Activated gamma-delta T cell treated with Interleukin-2 at 50 U/mL for 16 hours (primary cell): ENCODE measurements around the gene CCZ1.
"Not testable (repeated sequence)": the region's sequence is repeated elsewhere in the genome, so short reads cannot be mapped to it uniquely, and the experiment has no call there.

Experiments used
- DNase-seq: peaks from one replicate; pipeline ENCODE4 v3.0.0-alpha.2; 2020

The CCZ1 gene

GRCh38 chr7:5924180-5924579 is 25.6 kb downstream of the CCZ1 start:
- DNase-seq, result not testable (repeated sequence)

DNA sequence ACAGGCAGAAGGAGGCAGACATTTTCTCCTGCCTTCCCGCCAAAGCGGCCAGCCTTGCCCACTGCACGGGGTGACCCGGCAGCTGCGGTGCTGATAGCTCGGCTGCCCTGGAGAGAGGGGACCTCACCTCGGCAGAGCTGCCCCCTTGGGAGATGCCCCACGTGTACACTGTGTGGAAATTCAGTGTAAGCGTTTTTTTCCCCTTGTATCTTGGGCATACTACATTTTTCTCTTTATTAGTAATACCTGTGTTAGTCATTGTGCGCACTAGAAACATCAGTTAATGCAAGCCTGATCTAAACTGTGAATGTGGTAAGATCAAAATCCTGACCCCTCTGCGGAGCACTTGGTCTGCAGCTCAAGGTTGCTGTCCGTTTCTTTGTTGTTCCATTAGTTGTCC is 26.1 kb downstream of the CCZ1 start:
- not testable (repeated sequence) for DNase-seq

DNA sequence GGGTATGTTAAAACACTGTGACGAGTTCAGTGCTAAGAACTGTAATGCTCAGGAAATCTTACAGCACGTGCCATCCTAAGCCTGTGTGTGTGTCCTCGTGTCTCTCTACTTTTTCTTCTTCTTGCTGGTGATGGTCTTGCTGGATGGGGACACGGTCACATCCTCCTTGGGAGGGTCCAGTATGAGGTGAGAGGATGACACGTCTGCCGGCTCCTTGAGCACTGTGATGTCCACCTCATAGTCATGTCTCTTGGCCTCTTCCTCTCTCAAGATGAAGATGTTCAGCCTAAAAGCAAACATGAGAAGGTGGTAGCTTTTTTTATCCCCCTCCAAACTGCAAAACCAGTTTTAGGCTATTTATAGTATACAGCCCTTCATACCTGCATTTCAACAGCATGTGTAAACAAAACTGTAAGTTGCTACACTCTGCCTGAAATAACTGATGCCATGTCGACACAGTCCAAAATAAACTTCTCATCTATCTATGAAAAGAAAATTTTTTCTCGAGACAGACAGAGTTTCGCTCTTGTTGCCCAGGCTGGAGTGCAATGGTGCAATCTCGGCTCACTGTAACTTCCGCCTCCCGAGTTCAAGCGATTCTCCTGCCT is 27.8 kb downstream of the CCZ1 start:
- not testable (repeated sequence) for DNase-seq

DNA sequence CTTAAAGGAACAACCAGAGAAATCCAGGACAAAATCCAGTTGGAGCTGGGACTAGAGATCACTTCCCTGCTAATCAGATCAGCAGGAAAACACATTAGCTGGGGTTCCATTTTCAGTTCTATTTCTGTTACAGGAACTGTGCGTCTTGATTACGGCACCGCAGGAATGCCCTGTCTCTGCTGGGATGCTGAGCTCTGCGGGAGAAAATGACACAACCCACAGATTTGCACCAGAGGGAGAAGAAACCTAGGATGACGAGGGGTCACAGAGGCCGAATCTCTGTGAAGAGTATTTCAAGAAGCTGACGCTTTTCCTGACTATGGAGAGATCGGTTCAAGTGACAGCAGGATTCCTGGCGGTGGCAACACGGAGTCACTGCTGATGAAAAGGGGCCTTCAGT is 31.8 kb downstream of the CCZ1 start:
- not testable (repeated sequence) for DNase-seq

GRCh38 chr7:5931250-5931649 is 32.7 kb downstream of the CCZ1 start:
- DNase-seq, result not testable (repeated sequence)

- not testable (repeated sequence) for DNase-seq
Observed at GRCh38 chr7:5931905-5932644, 33.5 kb downstream of the CCZ1 start.

- DNase-seq, result not testable (repeated sequence)
Observed at GRCh38 chr7:5934945-5935450, 36.5 kb downstream of the CCZ1 start.

- not testable (repeated sequence) for DNase-seq
Observed at GRCh38 chr7:5963205-5963604, 64.7 kb downstream of the CCZ1 start.

- not testable (repeated sequence) for DNase-seq
Observed at GRCh38 chr7:5963810-5964209, 65.3 kb downstream of the CCZ1 start.

GRCh38 chr7:5970347-5970911 is 71.9 kb downstream of the CCZ1 start, which contains the start of gene RSPH10B:
RSPH10B (minus strand) TSS chr7:5970689; CDS start chr7:5967116, 3,573 bp downstream.
- DNase-seq, result not testable (repeated sequence)

- not testable (repeated sequence) for DNase-seq
Observed at GRCh38 chr7:5973580-5973979, 75.0 kb downstream of the CCZ1 start.
